Activated T-cell treated with anti-CD3 and anti-CD28 coated beads for 1 hour (primary cell): ENCODE data around the gene E2F4.

Experiments
- DNase-seq: peaks from one replicate; pipeline ENCODE4 v3.0.0-alpha.2; 2020; ENCODE audit warnings: low read depth

Gene E2F4

DNA sequence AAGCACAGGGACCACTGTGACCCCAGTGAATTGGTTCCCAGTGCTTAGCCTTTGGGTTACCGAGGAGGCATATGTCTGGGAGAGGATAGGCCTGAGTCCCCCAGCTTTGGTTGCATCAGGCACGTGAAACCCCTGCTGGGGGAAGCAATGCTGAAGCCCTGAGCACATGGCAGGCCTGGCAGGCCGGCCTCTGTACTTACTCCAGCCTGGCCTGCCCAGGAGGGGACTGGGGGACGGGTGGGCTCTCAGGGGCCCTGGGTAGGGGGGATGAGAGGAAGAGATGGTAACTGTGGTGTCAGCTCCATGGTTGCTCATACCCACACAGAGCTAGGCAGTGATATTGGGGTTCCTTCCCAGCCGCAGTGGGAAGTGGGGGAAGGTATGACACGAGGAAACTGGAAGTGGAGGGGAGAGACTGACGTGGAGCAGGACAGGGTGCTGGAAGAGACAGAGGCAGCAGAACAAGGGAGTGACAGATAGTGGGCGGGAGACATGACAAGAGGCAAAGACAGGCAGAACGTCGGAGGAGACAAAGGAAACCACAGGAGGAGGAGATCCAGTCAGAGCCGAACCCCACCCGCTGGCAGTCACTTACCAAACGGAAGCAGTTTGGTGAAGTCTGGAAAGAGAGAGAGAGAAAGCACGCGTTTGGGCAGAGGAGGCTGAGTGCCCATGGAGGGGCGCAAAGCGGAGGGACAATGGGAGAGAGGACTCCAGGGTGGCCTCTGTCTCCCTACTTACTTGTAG is 44.0 kb downstream of the E2F4 start:
- DNase-seq, result no peak

- DNase-seq, result peak; percentile 52
Observed at GRCh38 chr16:67236563-67237395, 44.8 kb downstream of the E2F4 start.

GRCh38 chr16:67237396-67238277 is 45.7 kb downstream of the E2F4 start:
- DNase-seq, result no peak

DNA sequence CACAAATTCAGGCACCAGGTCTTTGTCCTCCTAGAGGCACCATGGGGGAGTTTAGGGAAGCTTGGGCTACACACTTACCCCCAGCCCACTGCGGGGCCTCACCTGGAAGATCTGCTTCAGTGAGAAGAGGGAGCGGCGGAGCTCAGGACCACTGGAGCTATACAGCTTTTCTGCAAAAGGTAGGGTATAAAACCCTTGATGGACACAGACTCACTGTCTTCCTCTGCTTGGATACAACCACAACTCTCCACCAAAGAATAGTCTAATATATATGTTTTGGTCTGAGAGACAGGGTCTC is 46.3 kb downstream of the E2F4 start:
- no peak for DNase-seq

GRCh38 chr16:67238806-67239470 is 47.0 kb downstream of the E2F4 start:
- DNase-seq, result no peak

DNA sequence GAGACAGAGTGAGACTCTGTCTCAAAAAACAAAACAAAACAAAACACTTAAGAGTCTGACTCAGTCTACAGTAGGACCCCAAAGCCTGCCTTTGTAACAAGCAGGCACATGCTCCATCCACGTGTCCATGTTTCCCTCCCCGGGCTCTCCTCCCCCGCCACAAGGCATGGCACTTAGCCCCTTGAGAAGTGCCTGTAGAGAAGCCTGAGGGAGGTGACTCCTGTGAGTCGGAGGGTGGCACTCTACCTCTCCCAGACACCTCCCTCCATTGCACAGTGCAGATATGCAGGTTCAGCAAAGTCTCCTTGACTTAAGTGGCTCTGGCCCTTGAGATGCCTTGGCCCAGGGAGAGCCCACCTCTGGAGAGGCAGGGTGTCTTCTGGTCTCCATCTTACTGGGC is 48.6 kb downstream of the E2F4 start:
- DNase-seq, result no peak

DNA sequence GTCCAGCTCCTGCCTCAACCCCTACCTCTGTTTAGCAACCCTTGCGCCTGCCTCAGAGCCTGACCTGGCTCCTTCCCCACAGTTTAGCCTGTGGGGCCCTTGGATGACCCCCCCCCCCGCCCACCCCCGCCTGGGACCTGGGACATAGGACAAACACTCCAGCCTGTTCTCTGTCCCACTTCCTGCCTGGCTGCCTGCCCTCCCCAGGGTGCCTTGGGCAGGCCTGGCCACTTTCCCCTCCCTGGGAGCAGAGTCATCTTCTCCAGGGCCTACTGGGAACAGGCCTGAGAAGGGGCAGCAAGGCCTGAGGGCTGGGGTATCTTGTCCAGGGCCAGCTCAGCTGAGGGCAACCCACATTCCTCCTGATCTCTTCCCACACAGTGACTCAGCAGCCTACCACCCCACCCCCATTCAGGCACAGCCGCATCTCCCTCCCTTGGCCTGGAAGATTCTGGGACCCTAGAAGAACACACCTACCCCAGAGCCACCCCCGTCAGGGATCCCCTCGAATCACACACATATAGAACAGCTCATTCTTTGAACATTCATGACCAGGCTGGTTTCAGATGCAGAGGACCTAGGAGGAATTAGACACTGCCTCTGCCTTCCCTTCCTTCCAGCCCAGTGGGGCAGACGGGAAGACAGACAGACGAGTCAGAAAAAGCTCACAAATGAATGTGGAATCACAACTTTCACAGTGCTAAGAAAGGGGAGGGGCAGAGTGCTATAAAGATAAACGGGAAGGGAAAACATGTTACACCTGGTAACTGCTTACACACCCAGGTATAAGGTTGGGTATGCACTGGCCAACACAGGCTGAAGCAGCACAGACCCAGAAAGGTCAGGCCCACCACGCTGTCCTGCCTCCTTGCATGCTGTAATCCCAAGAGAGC is 49.3 kb downstream of the E2F4 start:
- no peak for DNase-seq

DNA sequence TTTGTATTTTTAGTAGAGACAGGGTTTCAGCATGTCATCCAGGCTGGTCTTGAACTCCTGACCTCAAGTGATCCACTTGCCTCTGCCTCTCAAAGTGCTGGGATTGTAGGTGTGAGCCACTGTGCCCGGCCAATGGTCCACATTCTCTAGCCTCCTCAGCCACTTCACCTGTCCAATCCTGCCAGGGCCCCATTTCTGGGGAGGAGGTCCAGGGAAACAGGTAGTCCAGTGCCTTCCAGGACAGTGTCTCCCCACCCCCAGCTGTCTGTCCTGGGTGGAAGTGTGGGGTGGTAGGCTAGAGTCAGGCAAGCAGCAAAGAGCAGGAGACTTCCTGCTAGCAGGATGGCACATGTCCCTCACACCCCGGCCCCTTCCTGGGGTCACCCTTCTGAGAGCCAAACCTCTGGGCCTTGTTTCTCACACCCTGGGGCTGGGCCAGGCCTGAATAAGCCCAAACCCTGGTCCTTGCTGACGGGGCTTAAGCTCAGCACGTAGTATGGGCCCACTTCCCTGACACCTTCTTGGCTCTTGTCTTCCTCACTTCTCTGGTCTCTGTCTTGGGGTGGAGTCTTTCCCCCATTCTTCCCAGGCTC is 50.3 kb downstream of the E2F4 start:
- no peak for DNase-seq

GRCh38 chr16:67243481-67243880 is 51.5 kb downstream of the E2F4 start:
- no peak for DNase-seq

DNA sequence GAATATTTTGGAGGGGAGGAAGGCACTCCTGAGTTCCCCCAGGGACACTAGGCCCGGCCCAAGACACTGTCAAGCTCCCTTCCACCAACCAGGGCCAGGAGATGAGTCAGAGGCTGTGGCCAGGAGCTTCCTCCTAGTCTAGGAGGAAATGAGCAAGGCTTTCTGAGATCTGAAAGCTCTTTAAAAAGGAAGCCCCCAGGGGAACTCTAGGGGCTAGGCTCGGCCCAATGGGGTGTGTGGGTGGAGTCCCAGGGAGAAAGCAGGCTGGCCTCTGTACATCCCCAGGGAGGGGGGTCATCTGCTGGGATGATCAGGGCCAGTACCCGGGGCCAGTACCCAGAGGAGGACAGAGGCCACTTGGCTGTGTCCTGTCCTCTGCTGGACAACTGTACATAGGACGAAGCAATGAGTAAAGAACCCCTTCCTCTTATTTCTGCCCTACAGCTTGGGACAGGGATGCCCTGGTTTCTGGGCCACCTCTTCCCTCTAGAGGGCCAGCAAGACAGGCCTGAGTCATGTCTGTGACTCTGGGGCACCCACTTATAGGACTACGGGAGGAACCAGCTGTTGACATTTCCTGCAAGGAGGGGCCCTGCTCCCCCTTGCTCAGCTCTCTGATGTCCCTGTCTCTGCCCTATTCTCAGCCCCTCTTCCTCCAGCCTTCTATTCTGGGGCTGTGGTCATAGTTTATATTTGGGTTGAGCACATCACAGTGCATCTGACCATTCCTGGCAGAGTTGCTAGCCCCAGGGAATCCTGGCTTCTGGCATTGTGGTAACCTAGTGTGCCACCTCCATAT is 52.6 kb downstream of the E2F4 start:
- peak; percentile 61 for DNase-seq

- no peak for DNase-seq
Observed at GRCh38 chr16:67245186-67245585, 53.2 kb downstream of the E2F4 start.

- DNase-seq, result no peak
Observed at GRCh38 chr16:67245674-67246080, 53.7 kb downstream of the E2F4 start.

DNA sequence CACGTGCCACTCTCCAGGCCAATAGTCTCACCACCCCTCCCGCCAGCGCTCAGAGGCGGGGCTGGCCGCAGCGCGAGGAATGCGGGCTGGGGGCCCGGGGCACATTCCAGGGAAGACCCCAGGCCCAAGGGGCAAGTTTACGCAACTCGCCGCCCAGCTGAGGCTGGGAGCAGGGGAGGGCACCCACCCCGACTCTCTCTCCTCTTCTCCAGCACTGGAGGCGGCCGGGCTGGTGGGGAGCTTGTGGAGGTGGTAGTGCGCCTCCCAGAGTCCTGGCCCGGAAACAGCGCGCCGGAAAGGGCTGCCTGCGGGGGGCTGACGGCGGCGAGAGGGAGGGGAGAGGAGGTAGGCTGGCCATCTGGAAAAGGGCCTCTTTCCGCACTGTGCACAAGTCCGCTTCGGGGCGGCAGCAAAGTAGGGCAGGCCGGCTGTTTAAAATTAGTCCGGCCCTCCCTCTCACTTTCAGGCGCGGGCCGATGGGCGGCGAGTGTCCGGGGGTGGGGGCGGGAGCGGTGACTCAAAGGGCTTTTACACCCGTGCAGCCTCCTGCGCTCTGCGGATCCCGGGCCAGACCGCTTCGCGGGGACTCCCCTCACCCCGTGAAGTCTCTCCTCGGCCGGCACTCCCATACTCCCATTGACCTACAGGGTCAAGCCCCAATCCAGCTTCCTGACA is 54.3 kb downstream of the E2F4 start:
- peak; percentile 27 for DNase-seq

GRCh38 chr16:67246756-67247191 is 54.8 kb downstream of the E2F4 start:
- DNase-seq, result peak; percentile 22

GRCh38 chr16:67247192-67248072 is 55.5 kb downstream of the E2F4 start, which contains the start of gene FHOD1:
Gene FHOD1 (minus strand): TSS chr16:67247481. CDS start chr16:67247410, 71 bp downstream.
- peak; percentile 95 for DNase-seq

DNA sequence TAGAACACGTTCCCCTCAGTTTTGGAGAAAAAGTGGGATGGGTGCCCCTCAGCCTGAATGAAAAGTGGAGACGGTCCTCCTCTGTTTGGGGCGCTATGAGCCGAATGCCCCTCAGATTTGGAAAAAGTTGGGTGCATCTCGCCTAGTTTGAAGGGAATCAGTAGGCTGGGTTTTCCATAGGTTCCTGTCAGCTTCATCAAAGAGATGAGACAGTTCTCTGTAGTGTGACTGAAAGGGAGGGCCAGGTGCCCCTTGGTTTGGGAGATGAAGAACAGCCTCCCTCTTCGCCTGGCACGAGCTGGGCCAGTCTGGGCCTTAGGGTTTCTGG is 56.1 kb downstream of the E2F4 start:
- DNase-seq, result no peak
